ENCODE measurements around the gene MYO1C. TPM values are rescaled to one million over a fixed set of nuclear protein-coding genes. Genes with fewer than 3 reads are reported as not detected.

The MYO1C gene, protein sequence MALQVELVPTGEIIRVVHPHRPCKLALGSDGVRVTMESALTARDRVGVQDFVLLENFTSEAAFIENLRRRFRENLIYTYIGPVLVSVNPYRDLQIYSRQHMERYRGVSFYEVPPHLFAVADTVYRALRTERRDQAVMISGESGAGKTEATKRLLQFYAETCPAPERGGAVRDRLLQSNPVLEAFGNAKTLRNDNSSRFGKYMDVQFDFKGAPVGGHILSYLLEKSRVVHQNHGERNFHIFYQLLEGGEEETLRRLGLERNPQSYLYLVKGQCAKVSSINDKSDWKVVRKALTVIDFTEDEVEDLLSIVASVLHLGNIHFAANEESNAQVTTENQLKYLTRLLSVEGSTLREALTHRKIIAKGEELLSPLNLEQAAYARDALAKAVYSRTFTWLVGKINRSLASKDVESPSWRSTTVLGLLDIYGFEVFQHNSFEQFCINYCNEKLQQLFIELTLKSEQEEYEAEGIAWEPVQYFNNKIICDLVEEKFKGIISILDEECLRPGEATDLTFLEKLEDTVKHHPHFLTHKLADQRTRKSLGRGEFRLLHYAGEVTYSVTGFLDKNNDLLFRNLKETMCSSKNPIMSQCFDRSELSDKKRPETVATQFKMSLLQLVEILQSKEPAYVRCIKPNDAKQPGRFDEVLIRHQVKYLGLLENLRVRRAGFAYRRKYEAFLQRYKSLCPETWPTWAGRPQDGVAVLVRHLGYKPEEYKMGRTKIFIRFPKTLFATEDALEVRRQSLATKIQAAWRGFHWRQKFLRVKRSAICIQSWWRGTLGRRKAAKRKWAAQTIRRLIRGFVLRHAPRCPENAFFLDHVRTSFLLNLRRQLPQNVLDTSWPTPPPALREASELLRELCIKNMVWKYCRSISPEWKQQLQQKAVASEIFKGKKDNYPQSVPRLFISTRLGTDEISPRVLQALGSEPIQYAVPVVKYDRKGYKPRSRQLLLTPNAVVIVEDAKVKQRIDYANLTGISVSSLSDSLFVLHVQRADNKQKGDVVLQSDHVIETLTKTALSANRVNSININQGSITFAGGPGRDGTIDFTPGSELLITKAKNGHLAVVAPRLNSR
- total RNA-seq, result 153 and 162 TPM in 2 replicates

DNA sequence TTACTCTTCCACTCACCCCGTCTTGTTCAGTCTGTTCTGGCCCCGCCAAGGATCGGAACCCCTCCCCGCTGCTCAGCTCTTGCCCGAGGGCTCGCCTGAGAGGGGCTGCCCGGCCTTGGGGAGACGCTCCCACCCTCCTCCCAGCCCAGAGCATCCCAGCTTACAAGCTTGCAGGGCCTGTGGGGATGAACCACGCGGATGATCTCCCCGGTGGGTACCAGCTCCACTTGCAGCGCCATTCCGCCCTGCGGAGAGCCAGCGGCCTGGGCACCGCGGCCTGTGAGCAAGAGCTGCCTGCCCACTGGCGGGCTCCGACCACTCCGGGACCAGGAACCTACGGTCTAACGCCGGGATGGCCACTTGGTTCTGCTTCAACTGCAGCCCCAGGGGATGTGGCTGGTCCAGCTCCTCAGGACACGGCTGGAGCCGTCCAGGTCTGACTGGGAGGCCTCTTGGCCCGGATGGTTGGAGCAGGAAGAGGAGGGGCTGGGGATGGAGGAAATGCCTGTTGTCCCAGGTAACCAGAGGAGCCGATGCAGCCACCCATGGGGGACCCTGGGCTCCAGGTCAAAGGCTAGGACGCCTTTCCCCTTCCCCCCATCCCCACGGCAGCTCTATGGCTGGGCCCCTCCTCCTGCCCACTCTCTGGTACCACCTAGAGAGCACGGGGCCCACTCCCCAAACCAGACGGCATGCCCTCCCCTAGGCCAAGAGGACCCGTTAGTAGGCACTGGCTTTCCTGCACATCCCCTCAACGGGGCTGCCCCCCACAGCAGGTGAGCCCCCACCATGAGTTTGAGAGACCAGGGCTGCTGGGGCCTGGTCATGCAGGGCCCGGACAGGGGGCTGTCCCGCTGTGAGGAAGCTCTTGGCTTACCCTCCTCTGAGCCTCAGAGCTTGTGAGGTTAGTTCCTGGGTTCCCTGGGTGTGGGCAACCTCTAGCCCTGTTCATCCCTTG, at the start of gene MYO1C:
Gene MYO1C (minus strand): TSS at position 438 of the 958 bp plus-strand sequence. CDS start 199 bp downstream, at position 239.

DNA sequence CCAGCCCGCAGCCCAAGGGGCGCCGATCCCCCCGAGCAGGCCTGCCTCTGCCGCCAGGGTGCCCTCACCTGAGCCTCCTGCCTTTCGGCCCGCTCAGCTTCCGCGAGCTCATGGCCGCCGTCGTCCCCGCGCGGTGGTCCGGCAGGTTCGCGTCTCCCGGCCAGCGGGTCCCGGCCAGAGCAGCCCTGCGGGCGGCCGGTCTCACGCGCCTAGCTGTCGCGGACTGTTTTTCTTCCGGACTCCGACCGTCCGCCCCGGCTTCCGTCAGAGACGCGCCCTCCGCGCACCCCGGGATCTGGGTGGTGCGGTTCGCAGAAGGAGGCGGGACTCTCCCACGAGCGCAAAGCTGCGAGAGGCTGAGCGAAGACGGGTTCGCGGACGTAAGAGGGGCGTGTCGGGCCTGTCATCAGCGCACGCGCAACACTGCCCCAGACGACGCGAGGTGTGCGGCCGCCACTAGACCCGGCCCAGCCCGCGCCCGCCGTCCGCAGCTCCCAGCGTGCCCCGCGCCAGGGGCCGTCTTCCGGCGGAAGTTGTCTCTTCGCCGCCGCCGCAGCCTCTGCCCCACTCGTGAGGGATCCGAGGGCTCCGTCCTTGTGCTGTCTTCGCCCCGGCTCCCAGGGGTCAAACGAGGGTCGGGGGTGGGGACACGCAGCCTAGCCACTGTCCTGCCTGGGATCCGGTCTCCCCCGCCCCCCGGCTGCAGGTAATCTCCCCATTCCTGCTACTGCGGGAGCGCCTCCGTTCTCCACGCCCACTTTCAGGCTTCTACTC, 24.1 kb upstream of the MYO1C start, which contains the start of gene INPP5K:
Gene INPP5K (minus strand): TSS at position 225 of the 774 bp plus-strand sequence. CDS start 113 bp downstream, at position 112.

DNA sequence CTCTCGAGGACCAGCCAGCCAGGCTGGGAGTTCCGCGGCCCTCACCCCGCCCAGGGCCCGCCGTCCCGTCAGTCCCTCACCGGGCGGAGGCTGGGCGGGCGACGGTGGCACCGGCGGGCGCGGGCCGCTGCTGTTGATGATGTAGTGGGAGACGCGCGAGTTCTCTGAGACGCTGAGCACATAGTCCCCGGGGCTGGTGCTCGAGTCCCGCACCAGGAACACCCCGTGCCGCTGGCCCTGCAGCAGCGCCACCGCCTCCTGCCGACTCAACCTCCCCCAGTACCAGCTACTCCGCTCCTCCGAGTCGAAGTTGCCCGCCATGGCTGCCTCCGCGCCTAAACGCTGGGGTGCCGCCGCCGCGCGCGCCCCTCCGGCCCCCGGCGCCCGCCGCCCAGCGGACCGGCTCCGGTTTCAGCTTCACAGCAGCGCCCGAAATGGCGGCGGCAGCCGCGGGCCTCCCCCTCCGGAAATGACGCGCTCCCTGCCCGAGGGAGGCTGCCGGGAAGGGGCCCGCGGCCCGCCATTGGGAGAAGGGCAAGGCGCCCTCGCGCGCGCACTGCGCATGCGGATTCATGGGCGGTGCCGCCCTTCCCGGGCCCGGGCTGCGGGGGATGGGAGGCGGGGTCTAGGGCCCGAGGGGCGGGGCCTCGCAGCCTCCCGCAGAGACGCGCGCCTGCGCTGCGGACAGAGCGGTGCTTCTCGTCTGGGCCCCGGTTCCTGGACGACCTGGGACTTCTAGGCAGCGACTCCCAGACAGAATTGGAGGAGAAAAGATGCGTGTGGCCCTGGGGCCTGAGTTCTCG, 36.5 kb downstream of the MYO1C start, which contains the start of gene CRK:
Gene CRK (minus strand): TSS at position 436 of the 803 bp plus-strand sequence. CDS start 115 bp downstream, at position 321.

Other genes with a start within 250 kb of the MYO1C start
- gene BHLHA9, start 222.2 kb downstream of the MYO1C start, total RNA-seq, result not detected in 2 replicates
- not detected in 2 replicates for gene TRARG1, start 213.0 kb downstream of the MYO1C start, total RNA-seq
- gene YWHAE, start 92.5 kb downstream of the MYO1C start, total RNA-seq, result 879 and 1,013 TPM in 2 replicates
- 66.3 and 73.7 TPM in 2 replicates for gene CRK, start 36.5 kb downstream of the MYO1C start, total RNA-seq
- 25.5 and 28.5 TPM in 2 replicates for gene INPP5K, start 23.9 kb upstream of the MYO1C start, total RNA-seq
- gene PITPNA, start 70.1 kb upstream of the MYO1C start, total RNA-seq, result 31.4 and 31.9 TPM in 2 replicates
- 24.2 and 28.5 TPM in 2 replicates for gene SLC43A2, start 136.1 kb upstream of the MYO1C start, total RNA-seq
- 0.89 and 1.4 TPM in 2 replicates for gene SCARF1, start 153.0 kb upstream of the MYO1C start, total RNA-seq
- 15.9 and 28.2 TPM in 2 replicates for gene RILP, start 157.2 kb upstream of the MYO1C start, total RNA-seq
- gene PRPF8, start 192.2 kb upstream of the MYO1C start, total RNA-seq, result 129 and 139 TPM in 2 replicates
- gene TLCD2, start 217.7 kb upstream of the MYO1C start, total RNA-seq, result 2.6 and 2.8 TPM in 2 replicates
- gene WDR81, start 232.0 kb upstream of the MYO1C start, total RNA-seq, result 23.4 and 23.9 TPM in 2 replicates

Measured in myometrial cell (primary cell).